Middle frontal gyrus (tissue), 1 donor: ENCODE data around the gene RSPH3.
"Not testable (repeated sequence)": the region's sequence is repeated elsewhere in the genome, so short reads cannot be mapped to it uniquely, and the experiment has no call there.

ENCODE experiments used
- DNase-seq: peaks from one replicate; pipeline ENCODE4 v3.0.0-alpha.2; 2015; ENCODE audit warnings: low spot score; ENCODE audit errors: extremely low spot score

The RSPH3 gene

DNA sequence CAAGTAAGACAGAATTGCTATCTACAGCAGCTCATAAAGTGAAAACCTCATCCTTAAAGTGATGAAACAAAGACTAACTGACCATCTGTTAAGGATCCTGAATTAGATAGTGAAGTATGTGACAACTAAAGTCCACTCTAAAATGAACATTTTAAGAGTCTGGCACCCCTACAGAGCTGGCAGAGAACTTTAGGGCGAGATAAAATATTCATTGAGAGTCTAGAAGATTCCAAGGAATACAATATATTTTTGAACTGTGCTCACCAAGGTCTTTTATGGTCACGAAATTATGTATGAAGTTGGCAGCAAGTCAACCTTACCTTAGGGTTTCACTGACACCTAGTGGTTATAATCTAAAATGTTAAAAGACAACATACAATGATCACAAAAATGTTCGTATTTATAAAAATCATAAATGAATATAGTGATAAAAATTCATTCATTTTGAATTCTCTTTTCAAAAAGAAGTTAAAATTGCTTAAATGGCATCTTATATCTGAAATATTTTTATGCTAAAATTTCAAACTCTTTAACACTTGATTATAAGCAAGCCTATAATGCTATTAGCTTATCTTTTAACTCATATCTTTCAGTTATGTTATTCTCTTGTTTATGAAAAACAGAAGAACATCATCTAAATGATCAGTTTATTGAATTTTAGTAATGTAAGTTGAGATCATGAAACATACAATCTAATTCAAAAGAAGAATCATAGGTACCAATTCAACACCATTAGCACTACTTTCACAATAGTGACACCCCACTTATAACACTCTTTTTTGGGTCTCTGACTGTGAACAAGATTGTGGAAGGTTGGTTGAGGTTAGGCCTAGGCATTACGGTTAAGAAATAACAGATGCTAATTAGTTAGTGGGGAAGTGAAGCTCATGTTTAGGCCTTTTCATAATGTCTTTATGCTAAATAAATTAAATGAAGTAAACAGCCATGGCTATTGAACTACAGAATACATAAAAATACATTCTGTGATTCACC lies 27.5 kb downstream of the RSPH3 start:
- peak; percentile 13 for DNase-seq

DNA sequence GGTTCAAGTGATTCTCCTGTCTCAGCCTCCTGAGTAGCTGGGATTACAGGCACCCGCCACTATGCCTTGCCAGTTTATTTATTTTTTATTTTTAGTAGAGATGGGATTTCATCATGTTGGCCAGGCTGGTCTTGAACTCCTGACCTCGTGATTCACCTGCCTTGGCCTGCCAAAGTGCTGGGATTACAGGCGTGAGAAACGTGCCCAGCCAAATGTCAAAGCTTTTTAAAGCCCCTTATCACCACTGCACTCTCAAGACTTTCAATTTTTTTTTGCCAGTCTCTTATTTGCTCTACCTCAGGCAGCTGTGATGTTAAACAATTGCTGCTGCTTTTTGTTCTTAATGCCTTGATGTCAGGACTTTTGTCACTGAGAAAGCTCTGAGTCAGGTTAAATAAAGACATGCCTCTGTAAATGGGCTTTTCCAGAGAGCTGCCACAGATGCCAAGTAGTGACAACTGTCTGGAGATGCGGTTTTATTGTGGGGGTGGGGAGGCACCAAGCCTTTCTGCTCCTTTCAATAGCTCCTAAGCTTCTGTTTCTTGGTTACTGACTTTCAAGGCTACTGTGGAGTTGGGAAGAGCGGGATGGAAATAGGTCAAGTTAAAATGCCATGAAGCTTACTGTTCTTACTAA lies 29.2 kb downstream of the RSPH3 start:
- no peak for DNase-seq

DNA sequence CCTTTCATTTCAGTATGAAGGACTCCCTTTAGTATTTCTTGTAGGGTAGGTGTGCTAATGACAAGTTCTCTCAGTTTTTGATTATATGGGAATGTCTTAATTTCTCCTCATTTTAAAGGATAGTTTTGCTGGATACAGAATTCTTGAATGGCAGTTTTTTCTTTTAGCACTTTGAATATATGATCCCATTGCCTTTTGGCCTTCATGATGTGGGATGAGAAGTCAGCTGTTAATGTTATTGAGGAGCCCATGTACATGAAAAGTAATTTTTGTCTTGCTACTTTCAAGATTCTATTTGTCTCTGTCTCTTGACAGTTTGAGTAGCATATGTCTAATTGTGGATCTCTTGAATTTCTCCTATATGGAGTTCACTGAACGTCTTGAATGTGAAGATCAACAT lies 30.9 kb downstream of the RSPH3 start:
- no peak for DNase-seq

DNA sequence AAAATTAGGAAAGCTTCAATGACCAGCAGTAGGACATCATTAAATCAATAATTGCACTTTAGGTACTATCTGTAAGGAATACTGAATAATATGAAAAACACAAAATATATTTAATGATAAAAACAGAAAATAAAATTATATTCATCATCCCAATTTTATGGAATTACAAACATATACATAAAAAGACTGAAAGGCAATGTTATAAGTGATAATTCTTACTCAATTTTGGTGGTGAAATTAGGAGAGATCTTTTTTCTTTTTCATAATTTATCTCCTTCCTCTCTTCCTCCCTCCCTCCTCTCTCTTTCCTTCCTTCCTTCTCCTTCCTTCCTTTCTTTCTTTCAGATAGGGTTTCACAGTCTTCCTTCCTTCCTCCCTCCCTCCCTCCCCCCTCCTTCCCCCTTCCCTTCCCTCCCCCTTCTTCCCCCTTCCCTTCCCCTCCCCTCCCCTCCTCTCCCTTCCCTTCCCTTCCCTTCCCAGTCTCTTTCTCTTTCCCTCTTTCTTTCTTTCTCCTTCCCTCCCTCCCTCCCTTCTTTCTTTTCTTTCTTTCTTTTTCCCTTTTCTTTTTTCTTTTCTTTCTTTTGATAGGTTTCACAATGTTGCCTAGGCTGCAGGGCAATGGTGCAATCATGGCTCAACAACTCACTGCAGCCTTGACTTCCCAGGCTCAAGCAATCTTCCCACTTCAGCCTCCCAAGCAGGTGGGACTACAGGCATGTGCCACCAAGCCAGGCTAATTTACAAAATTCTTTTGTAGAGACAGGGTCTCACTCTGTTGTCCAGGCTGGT lies 36.8 kb downstream of the RSPH3 start:
- no peak for DNase-seq

DNA sequence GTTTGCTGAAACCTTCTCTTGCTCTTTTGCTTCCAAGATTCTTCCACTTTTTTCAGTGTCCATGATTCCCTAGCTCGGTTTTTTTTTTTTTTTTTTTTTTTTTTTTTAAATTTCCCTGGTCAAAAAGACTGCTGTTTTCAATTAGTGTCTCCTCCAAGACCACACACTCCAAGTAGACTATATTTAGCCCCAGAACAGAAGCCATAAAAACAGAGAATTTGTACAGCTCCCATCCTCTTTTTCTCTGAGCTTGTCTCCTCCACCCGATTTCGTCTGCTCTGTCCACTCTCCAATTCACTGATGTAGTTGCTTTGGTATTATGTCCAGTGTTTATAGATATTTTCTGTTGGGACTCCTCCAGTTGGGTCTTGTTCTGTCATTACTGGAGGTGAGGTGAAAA lies 37.6 kb downstream of the RSPH3 start:
- DNase-seq: no peak

DNA sequence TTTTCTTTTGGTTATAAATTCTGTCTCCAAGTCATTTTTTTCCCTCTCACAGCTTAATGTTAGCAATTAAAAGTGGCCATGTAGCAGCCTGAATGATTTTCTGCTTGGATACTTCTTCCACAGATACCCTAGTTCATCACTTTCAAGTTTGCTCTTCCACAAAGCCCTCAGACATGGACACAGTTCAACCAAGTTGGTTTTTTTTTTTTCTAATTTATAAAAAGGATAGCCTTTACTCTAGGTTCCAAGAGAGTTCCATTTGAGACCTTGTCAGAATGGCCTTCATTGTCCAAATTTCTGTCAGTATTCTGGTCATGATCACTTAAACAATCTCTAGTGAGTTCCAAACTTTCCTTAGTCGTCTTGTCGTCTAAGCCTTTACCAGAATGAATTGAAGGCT lies 40.0 kb downstream of the RSPH3 start:
- DNase-seq: no peak

DNA sequence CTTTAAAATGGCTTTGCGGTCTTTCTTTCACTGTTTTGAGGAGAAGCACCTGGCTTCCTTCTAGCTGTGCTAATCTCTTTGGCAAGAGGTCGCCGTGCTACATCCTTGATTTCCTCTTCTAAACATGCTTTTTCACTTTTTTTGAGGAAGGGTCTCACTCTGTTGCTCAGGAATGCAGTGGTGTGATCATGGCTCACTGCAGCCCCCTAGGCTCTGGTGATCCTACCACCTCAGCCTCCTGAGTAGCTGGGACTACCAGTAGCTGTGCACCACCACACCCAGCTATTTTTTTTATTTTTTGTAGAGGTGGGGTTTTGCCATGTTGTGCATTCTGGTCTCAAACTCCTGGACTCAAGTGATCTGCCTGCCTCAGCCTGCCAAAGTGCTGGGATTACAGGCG lies 40.5 kb downstream of the RSPH3 start:
- no peak for DNase-seq

DNA sequence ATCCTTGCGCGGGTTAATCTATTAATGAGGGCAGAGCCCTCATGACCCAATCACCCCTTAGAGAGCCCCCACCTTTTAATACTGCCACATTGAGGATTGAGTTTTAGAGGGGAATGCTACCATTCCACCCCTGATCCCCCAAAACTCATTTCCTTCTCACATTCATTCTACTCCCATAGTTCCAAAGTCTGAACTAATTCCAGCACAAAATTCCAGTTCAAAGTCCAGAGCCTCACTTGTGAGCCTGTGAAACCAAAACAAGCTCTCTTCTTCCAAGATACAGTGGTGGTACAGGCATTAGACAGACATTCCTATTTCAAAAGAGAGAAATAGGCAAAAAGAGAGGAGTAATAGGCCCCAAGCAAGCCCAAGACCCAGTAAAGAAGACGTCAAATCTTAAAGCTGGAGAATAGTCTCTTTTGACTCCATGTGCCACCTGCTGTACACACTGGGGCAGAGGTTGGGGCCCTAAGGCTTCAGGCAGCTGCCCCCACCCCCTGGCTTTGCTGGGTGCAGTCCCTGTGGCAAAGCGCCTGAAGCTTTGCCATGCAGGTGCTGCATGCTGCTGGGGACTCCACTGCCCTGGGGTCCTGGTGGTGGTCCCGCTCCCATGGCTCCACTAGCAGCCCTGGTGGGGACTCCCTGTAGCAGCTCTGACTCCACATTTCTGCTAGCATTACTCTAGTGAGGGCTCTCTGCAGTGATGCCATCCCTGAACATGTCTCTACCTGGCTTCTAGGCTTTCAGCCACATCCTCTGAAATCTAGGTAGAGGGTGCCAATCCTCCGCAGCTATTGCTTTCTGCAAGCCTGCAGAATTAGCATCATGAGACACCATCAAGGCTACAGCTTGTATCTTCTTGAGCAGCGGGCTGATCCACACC lies 41.3 kb downstream of the RSPH3 start:
- no peak for DNase-seq

DNA sequence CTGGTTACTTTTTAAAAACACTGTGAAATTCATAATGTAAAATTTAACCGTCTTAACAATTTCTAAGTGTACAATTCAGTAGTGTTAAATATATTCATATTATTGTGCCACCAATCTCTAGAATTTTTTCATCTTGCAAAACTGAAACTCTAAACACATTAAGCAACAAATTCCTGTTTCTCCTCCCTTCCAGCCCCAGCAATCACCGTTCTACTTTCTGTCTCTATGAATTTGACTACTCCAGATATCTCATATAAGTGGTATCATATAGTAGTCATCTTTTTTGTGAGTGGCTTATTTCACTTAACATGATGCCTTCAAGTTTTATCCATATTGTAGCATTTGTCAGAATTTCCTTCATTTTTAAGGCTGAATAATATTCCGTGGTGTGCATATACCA lies 44.7 kb downstream of the RSPH3 start:
- DNase-seq: no peak

DNA sequence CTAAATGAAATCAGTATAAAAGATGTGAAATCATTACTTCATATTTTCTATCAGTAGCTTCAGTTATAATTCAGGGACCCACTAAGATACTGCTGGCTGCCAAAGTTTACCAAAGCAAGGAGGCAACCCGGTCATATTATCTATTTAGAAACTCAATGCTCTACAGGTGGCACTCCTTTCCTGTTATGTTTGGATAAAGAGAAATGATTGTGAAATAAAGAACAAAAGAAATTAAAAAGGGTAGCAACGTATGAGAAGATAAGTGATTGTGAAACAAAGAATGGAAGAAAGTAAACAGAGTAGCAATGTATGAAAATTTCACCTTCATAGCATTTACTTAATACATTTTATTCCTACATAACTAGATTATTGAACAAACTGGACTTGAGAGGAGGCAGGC lies 45.2 kb downstream of the RSPH3 start:
- DNase-seq: no peak

DNA sequence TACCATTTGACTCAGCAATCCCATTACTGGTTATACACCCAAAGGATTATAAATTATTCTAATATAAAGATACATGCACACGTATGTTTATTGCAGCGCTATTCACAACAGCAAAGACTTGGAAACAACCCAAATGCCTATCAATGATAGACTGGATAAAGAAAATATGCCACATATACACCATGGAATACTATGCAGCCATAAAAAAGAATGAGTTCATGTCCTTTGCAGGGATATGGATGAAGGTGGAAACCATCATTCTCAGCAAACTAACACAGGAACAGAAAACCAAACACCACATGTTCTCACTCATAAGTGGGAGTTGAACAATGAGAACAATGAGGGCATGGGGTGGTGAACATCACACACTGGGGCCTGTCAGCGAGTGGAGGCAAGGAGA lies 48.0 kb downstream of the RSPH3 start:
- not testable (repeated sequence) for DNase-seq

DNA sequence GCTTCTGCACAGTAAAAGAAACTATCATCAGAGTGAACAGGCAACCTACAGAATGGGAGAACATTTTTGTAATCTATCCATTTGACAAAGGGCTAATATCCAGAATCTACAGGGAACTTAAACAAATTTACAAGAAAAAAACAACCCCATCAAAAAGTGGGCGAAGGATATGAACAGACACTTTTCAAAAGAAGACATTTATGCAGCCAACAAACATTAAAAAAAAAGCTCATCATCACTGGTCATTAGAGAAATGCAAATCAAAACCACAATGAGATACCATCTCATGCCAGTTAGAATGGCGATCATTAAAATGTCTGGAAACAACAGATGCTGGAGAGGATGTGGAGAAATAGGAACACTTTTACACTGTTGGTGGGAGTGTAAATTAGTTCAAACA lies 48.4 kb downstream of the RSPH3 start:
- DNase-seq: not testable (repeated sequence)

DNA sequence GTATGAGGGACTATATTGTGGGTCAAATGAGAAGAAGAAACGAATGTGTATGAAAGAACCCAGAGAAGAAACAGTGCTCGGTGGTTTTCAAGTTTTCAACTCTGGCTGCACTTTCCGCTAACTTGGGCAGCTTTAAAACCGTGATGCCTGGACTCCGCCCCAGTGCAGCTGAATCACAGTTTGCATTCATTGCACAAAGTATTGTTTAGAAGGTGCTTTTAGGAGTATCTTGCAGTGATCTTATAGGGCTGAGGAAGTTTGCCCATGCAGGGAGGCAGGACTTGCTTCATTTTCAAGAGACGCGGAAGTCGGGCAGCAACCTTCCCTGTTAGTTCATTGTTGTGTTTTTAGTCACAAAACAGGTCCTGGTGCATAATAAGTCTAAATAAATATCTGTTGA lies 52.7 kb downstream of the RSPH3 start:
- no peak for DNase-seq

DNA sequence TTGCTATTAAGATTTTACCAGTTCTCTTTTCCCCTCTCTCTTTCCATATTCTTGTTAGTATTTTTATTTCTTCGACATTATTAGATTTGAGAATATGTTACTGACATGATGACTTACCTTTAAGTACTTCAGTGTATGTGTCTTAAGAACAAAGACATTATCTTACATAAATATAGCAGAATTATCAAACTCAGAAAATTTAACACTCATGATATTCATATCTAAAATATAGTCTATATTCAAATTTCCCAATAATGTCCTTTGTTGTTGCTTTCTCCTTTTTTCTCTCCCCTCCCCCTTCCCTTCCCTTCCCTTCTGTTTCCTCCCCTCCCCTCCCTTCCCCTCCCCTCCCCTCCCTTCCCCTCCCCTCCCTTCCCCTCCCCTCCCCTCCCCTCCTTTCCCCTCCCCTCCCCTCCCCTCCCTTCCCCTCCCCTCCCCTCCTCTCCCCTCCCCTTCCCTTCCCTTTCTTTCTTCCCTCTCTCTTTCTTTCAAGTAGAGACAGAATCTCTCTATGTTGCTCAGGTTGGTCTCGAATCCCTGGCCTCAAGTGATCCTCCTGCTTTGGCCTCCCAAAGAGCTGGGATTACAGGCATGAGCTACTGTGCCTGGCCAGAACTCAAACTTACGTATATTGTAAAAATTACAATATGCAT lies 56.5 kb downstream of the RSPH3 start:
- no peak for DNase-seq

DNA sequence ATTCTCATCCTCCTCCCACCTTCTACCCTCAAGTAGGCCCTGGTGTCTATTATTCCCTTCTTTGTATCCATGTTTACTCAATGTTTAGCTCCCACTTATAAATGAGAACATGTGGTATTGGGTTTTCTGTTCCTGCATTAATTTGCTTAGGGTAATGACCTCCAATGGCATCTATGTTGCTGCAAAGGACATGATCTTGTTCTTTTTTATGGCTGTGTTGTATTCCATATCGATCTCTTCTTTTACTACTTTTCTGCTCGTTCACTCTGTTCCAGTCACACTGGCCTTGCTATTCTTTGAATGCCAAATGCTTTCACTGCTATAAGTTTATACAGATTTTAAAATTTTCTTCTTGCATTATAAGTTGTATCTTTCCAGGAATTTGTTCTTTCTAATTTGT lies 57.7 kb downstream of the RSPH3 start:
- DNase-seq: no peak

DNA sequence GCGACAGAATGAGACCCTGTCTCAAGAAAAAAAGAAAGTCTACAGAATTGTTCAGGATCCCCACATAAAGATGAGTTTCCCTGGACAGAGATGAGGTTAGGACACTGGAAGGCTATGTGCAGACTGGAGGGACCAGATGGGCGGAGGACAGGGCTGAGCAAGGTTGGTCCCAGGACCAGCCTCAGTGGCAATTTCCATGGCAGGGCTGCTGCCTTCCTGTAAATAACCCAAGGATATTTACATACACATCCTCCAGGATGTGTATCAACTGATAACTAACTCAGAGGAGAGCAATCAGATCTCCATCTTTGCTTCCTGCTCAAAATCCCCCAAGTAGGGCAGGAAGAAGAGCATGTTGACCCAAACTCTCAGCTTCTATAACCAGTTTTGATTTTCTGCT lies 58.8 kb downstream of the RSPH3 start:
- no peak for DNase-seq

DNA sequence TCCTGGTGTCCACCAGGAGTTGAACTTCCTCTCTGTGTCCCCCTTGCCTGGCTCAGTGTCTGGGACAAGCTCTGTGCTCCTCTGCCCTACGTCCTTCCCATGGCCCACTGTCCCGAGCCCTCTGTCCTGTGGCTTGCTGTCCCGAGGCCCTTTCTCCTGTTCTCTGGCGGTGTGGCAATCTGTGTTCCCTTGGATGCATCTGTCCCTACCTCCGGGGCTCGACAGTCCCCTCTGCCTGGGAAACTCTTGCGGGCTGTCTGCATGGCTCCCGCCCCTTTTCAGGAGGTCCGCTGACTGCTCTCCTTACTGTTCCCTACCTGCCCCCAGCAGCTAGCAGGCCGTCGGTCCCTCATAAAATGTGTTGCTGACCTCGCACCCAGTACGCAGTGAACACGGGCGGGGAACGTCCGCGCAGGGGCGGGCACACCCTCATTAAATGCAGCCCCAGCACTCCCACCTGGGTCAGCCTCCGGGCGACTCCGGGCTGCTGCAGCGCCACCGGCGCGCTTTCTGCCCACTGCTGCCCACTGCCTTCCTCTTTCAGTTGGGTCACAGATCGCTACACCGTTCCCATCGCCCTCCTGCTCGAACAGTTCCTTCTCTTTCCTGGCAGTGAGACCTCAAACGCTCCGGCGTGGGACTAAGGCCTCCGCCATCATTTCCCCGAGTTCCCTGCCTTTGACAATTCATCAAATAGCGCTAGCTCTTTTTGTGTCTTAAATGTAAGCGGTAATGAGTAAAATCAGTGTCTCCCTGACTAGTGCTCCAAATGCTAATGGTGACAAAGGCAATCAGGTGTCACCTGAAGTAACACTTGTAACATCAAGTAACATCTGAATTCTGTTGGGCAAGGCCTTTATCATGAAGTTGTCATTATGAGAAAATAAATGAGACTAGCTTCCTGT lies 60.5 kb downstream of the RSPH3 start:
- no peak for DNase-seq

DNA sequence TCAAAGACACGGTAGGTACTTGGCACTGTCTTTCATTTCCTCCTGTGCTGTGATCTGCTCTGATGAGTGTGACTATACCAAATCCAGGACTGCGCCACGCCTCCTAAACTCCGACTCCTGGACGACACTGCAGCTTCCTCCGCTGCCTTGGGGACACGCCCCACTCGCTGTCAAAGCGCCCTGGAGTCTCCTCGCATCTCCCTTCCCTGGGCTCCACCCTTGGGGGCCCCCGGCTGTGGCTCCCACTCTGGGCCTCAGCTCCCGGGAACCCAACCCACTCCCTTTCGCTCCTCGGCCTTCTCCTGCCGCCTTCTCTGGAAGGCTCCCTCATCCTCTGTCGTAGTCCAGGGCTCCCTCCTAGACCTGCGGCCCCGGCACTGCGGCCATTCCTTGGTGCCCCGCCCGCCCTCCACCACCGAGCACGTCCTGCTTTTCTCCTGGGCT lies 61.2 kb downstream of the RSPH3 start:
- no peak for DNase-seq

DNA sequence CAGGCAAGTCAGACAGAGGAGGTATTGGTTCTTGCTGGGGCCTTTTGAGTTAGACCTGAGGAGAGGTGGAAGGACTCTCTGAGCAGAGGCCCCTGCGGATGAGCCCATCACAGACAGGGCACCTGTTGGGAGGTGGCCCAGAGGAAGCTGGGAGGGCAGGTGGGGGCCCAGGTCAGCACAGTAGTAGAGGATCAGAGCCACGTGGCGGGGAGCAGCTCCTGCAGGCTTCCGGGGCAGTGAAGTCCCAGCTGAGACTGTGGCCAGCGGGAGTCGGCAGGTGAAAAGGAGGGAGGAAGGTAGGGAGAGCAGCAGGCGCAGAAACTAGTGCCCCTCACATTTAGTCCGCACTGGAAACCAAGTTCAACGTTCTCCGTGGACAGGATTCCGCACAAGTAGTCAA lies 61.8 kb downstream of the RSPH3 start:
- DNase-seq: no peak
